Panc1 (cell line): ENCODE measurements around the gene FADS2. TPM values are rescaled to one million over a fixed set of nuclear protein-coding genes. Genes with fewer than 3 reads are reported as not detected.

Source experiments
- ATAC-seq: fragments of 200-7000 bp; cut with Tn5 transposase; 2 replicates; pipeline ENCODE4 v1.9.1; 2020; ENCODE audit warnings: mild to moderate bottlenecking, moderate library complexity
- Bru-seq: library from RNA; stranded (reverse); fragments of 400-500 nt; gene quantifications from one replicate; lab custom pipeline; 2021; lab: Mats Ljungman, UMichigan
- BruChase-seq, 2 experiments: library from RNA; stranded (reverse); fragments of 400-500 nt; gene quantifications; one replicate each; lab custom pipeline; 2021; lab: Mats Ljungman, UMichigan
- BruUV-seq: library from RNA; stranded (reverse); fragments of 400-500 nt; replicated peaks from 2 replicates; lab custom pipeline; 2021; lab: Mats Ljungman, UMichigan
- CTCF ChIA-PET: fragments of 300-600 bp; sonication (Branson Sonifier 250); formaldehyde crosslinking; loops from one replicate; lab custom pipeline; 2022; ENCODE audit warnings: antibody characterized with exemption; lab: Charles Lee
- POLR2A ChIA-PET: fragments of 300-600 bp; sonication (Branson Sonifier 250); formaldehyde crosslinking; loops from one replicate; lab custom pipeline; 2022; ENCODE audit warnings: antibody characterized with exemption; lab: Charles Lee
- DNase-seq: peaks from one replicate; pipeline ENCODE4 v3.0.0-alpha.2; 2010; ENCODE audit warnings: low read depth, low spot score
- H3K27ac ChIP-seq: 2 replicates; pipeline ENCODE4 v1.5.1; 2011; ENCODE audit warnings: mild to moderate bottlenecking, low read length, inconsistent platforms
- H3K27me3 ChIP-seq: fragments of 200-500 bp; sonication (Bioruptor generic); 2 replicates; pipeline ENCODE4 v1.6.0; 2014; ENCODE audit warnings: low read length, inconsistent platforms; ENCODE audit not compliant: control insufficient read depth, insufficient read depth
- H3K36me3 ChIP-seq: fragments of 200-500 bp; sonication (Bioruptor generic); 2 replicates; pipeline ENCODE4 v1.5.1; 2014; ENCODE audit warnings: inconsistent platforms, mild to moderate bottlenecking, low read length, moderate library complexity; ENCODE audit not compliant: control insufficient read depth, insufficient read depth
- H3K4me1 ChIP-seq: 2 replicates; pipeline ENCODE4 v1.5.1; 2011; ENCODE audit warnings: inconsistent platforms, mild to moderate bottlenecking, low read length, moderate library complexity; ENCODE audit not compliant: control insufficient read depth, insufficient read depth
- H3K4me3 ChIP-seq, 2 experiments: 2 replicates each; pipeline ENCODE4 v1.5.1; 2011 to 2012; ENCODE audit warnings: low read depth in 2 of 2, low read length in 2 of 2, mild to moderate bottlenecking in 2 of 2, inconsistent platforms in 1 of 2, moderate library complexity in 1 of 2
- H3K9me3 ChIP-seq: fragments of 200-500 bp; sonication (Bioruptor generic); 2 replicates; pipeline ENCODE4 v1.5.1; 2014; ENCODE audit warnings: low read depth, mild to moderate bottlenecking, inconsistent platforms, low read length, moderate library complexity; ENCODE audit not compliant: control insufficient read depth, insufficient read depth
- POLR2AphosphoS5 ChIP-seq: IDR thresholded peaks from 2 replicates; pipeline ENCODE4 v1.6.1; 2012; ENCODE audit warnings: mild to moderate bottlenecking, low read depth, low read length, moderate library complexity
- SIN3A ChIP-seq: IDR thresholded peaks from 2 replicates; pipeline ENCODE4 v1.6.1; 2012; ENCODE audit warnings: low read depth, mild to moderate bottlenecking, low read length, moderate library complexity, borderline replicate concordance; ENCODE audit not compliant: insufficient read depth
- TCF7L2 ChIP-seq: IDR thresholded peaks from 2 replicates; pipeline ENCODE4 v1.6.1; 2011; ENCODE audit warnings: mild to moderate bottlenecking, low read depth, low read length, inconsistent platforms
- in situ Hi-C: cut with HindIII; loops from 2 replicates; pipeline ENCODE4 v1.10.0; 2016; ENCODE audit warnings: low sequenced_read_pairs, low pct_unique_long_range_greater_than_20kb
- intact Hi-C: fragments of 100-400 bp; cut with micrococcal nuclease; formaldehyde crosslinking; loops from one replicate; pipeline ENCODE4 v1.10.0; 2022; ENCODE audit not compliant: unreplicated experiment
- long read RNA-seq: library from polyadenylated mRNA; unstranded; transcript quantifications from one replicate; pipeline ENCODE4 v2.0.0, GENCODE V29; 2021; ENCODE audit not compliant: unreplicated experiment
- polyA plus RNA-seq: library from polyadenylated mRNA; unstranded; fragments of >200 nt; gene quantifications from one replicate; pipeline ENCODE4 v1.2.1, GENCODE V29; 2012; ENCODE audit warnings: missing spikeins; ENCODE audit not compliant: insufficient read length
- total RNA-seq: library from RNA; stranded (reverse); gene quantifications from one replicate; pipeline ENCODE4 v1.2.1, GENCODE V29; 2021; ENCODE audit not compliant: unreplicated experiment
- TF ChIP-seq, protein P1 (sequence below): fragments of 450-650 bp; IDR thresholded peaks from 2 replicates; pipeline ENCODE4 v1.5.1; 2017; ENCODE audit warnings: mild to moderate bottlenecking
- TF ChIP-seq, protein P2 (sequence below), 2 experiments: IDR thresholded peaks; 2 replicates each; pipeline ENCODE4 v1.6.1; 2011 to 2012; ENCODE audit warnings: low read depth in 2 of 2, control low read depth in 1 of 2, low read length in 1 of 2, mild to moderate bottlenecking in 1 of 2, moderate library complexity in 1 of 2; ENCODE audit not compliant: insufficient read depth in 1 of 2

FADS2 gene
- 679 TPM for total RNA-seq
- 887 TPM for polyA plus RNA-seq
- percentile 86 among the genes with signal in this experiment for Bru-seq, nascent RNA
- BruChase-seq, experiment 1, labeled RNA remaining after a 2-hour chase: percentile 88 among the genes with signal in this experiment
- percentile 89 among the genes with signal in this experiment for BruChase-seq, experiment 2, labeled RNA remaining after a 6-hour chase
- long read RNA-seq, full-length matches to known transcripts: 477 of 1,662 reads
- long read RNA-seq, partial matches to known transcripts: 1,116 of 1,662 reads
- long read RNA-seq, other reads (novel, unspliced or antisense): 69 of 1,662 reads

DNA sequence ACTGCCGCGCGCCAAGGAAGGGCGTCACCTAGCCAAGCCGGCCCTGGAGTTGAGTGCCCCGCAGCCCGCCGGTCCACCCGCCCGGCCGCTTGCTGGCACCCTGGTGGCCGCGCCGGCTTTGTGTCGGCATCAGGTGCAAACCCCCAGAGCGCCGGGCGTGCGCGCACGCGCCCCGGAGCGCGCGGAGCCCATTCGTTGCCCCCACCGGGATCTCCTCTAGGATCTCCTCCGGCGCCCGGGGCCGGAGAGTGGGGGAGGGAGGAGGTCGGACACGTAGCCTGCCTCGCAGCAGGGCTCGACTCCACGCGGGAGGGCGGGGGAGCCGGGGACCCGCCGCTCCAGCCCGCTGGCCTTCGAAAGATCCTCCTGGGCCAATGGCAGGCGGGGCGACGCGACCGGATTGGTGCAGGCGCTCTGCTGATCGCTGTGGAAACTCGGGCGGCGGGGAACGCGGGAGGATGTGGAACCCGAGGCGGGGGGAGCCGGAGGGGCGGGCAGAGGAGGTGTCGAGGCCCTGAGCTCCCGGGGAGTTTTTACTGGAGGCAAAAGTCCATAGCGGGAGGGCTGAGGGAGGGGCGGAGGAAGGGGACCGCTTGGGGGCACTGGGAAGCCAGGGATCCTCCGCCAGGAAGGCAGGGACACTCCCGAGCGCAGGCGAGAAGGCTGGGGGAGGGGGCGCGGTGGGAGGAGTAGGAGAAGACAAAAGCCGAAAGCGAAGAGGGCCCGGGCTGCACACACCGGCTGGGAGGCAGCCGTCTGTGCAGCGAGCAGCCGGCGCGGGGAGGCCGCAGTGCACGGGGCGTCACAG lies at the start of gene FADS2:
FADS2 (plus strand) TSS at position 730 of the 808 bp plus-strand sequence. CDS start 91 bp downstream, outside the sequence.
- in situ Hi-C loops: no loop called here
- CTCF ChIA-PET: interaction anchor here (0.6 to 0.7 kb wide), 3 partner anchors 114 to 226 kb away, joined by 4 to 5 read pairs (median 5); no protein-coding TSS in a partner anchor
- TF ChIP-seq TCF7L2 (peak; percentile 62; the same call in 1 of the 2 replicates), SIN3A (peak; percentile 79; the same call in 1 of the 2 replicates), POLR2AphosphoS5 (peak; percentile 69; the same call in 1 of the 2 replicates)
- TF ChIP-seq, protein P1, sequence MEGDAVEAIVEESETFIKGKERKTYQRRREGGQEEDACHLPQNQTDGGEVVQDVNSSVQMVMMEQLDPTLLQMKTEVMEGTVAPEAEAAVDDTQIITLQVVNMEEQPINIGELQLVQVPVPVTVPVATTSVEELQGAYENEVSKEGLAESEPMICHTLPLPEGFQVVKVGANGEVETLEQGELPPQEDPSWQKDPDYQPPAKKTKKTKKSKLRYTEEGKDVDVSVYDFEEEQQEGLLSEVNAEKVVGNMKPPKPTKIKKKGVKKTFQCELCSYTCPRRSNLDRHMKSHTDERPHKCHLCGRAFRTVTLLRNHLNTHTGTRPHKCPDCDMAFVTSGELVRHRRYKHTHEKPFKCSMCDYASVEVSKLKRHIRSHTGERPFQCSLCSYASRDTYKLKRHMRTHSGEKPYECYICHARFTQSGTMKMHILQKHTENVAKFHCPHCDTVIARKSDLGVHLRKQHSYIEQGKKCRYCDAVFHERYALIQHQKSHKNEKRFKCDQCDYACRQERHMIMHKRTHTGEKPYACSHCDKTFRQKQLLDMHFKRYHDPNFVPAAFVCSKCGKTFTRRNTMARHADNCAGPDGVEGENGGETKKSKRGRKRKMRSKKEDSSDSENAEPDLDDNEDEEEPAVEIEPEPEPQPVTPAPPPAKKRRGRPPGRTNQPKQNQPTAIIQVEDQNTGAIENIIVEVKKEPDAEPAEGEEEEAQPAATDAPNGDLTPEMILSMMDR: no peak
- TF ChIP-seq, protein P2, sequence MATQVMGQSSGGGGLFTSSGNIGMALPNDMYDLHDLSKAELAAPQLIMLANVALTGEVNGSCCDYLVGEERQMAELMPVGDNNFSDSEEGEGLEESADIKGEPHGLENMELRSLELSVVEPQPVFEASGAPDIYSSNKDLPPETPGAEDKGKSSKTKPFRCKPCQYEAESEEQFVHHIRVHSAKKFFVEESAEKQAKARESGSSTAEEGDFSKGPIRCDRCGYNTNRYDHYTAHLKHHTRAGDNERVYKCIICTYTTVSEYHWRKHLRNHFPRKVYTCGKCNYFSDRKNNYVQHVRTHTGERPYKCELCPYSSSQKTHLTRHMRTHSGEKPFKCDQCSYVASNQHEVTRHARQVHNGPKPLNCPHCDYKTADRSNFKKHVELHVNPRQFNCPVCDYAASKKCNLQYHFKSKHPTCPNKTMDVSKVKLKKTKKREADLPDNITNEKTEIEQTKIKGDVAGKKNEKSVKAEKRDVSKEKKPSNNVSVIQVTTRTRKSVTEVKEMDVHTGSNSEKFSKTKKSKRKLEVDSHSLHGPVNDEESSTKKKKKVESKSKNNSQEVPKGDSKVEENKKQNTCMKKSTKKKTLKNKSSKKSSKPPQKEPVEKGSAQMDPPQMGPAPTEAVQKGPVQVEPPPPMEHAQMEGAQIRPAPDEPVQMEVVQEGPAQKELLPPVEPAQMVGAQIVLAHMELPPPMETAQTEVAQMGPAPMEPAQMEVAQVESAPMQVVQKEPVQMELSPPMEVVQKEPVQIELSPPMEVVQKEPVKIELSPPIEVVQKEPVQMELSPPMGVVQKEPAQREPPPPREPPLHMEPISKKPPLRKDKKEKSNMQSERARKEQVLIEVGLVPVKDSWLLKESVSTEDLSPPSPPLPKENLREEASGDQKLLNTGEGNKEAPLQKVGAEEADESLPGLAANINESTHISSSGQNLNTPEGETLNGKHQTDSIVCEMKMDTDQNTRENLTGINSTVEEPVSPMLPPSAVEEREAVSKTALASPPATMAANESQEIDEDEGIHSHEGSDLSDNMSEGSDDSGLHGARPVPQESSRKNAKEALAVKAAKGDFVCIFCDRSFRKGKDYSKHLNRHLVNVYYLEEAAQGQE (IDR thresholded peaks at IDR 0.05; ENCODE audit: insufficient read depth in 1 of 2, low read depth in 2 of 2, low read length in 1 of 2): no peak
- Histone ChIP-seq H3K4me3 (peak within 1 kb of the TSS; percentile 81 to 82), H3K36me3 (no peaks in the 10 kb centered on the region), H3K4me1 (peaks cover 33% of the 10 kb centered on the region), H3K9me3 (no peaks in the 10 kb centered on the region), H3K27ac (peak within 1 kb of the TSS; percentile 92), H3K27me3 (no peaks in the 10 kb centered on the region)
- POLR2A ChIA-PET: interaction anchor here (0.7 to 1.8 kb wide), 2 partner anchors 13 to 31 kb away, joined by 3 to 10 read pairs; no protein-coding TSS in a partner anchor
- no TSS peak for BruUV-seq
- DNase-seq: no peak
- intact Hi-C loops: no loop called here
- peak; percentile 88 for ATAC-seq

DNA sequence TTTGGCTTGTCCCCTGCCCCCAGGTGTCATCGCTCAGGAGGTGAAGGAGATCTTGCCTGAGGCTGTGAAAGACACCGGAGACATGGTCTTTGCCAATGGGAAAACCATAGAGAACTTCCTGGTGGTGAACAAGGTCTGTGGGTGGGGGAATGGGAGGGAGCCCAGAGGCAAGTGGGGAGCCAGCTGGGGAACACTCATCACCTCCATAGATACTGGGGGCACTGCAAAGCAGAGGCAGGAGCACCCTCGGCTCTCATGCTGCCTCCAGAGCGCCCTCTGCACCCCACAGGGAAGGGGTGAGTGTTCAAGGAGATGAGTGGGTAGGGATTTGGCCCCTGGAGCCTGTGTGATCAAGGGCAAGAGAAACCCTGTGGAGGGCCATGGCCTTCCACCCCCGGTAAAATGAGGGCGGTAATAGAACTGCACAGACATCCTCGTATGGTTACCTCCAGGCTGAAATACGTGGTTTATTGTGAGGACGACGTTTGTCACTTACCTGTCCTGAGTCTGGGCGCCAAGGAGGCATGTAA lies 49.7 kb upstream of the FADS2 start:
- POLR2A ChIA-PET: no interaction called here
- BruUV-seq: no TSS peak

More for the DNA sequence above, 49.7 kb upstream of the FADS2 start:
- CTCF ChIA-PET: interaction anchor here (0.8 kb wide), 1 partner anchor 34 kb away, joined by 3 read pairs; no protein-coding TSS in a partner anchor
- no peaks in the 10 kb centered on the region for H3K27me3 ChIP-seq
- ATAC-seq: no peak
- no peaks in the 10 kb centered on the region for H3K36me3 ChIP-seq
- no peak overlapping the region for H3K4me3 ChIP-seq
- no peak overlapping the region for H3K27ac ChIP-seq
- no peak for DNase-seq
- TF ChIP-seq, protein P1: no peak
- TF ChIP-seq TCF7L2: no peak
- TF ChIP-seq SIN3A: no peak
- TF ChIP-seq, protein P2 (IDR thresholded peaks at IDR 0.05; ENCODE audit: insufficient read depth in 1 of 2, low read depth in 2 of 2, low read length in 1 of 2): no peak
- no peak for TF ChIP-seq POLR2AphosphoS5
- in situ Hi-C loops: no loop called here
- no peaks in the 10 kb centered on the region for H3K4me1 ChIP-seq
- intact Hi-C loops: no loop called here
- H3K9me3 ChIP-seq: no peaks in the 10 kb centered on the region
